Ammon's horn (tissue), 1 donor: ENCODE measurements around the gene FGGY.
"Not testable (repeated sequence)": the region's sequence is repeated elsewhere in the genome, so short reads cannot be mapped to it uniquely, and the experiment has no call there.

Source experiments
- DNase-seq: peaks from one replicate; pipeline ENCODE4 v3.0.0-alpha.2; 2016; ENCODE audit warnings: low spot score

The FGGY gene

DNA sequence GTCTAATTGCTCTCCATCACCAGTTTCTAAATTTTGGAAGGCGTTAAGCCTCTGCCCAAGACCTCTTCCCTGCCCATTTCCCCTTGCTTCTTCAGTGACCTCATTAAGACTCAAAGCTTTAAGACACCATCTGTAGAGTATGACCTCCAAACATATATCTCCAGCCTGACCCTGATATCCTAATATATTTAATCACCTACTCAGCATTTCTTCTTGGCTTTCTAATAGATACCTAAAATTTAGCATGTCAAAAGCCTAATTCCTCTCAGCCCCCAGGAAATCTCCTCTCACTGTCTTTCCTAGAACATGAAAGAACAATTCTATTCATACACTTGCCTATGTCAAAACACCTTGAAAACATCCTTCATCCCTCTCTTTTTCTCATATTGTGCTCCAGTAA, 282.3 kb downstream of the FGGY start:
- no peak for DNase-seq

DNA sequence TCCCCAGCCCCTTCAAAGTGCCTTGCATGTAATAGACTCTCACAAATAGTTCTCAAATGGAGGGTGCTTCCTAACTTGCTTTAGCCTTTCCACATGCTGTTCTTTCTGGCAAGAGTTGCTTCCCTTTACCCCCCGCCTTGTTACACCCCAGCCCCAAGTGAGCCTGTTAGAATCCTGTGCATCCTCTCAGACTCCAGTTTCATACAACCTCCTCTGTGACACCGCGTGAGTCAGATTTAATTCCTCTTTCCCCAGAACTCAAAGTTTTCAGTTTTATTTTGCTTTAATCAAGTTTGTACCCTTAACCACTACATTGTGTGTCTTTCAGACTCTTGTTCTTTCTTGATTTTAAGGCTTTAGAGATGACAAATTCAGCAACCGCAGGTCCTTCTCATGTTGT, 283.4 kb downstream of the FGGY start:
- peak; percentile 22 for DNase-seq

DNA sequence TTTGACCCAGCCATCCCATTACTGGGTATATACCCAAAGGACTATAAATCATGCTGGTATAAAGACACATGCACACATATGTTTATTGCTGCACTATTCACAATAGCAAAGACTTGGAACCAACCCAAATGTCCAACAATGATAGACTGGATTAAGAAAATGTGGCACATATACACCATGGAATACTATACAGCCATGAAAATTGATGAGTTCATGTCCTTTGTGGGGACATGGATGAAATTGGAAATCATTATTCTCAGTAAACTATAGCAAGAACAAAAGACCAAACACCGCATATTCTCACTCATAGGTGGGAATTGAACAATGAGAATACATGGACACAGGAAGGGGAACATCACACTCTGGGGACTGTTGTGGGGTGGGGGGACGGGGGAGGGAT, 295.5 kb downstream of the FGGY start:
- DNase-seq, result not testable (repeated sequence)

DNA sequence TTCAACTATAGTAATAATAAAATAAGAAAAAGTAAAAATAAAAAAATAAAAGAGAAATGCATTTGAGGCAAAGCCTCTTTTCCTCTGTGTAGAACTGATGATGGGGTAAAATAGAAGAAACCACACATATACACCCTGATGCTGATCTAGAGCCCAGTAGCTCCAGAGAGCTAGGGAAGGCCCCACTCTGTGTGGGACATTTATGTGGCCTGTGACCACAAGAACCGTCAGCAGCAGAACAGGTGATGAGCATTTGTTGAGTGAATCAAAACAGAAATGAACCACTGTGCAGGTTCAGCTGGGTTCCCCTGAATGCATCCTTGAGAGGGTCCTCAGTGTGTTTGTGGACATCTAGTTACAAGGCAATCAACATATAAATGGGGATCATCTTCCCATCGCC, 296.0 kb downstream of the FGGY start:
- no peak for DNase-seq

DNA sequence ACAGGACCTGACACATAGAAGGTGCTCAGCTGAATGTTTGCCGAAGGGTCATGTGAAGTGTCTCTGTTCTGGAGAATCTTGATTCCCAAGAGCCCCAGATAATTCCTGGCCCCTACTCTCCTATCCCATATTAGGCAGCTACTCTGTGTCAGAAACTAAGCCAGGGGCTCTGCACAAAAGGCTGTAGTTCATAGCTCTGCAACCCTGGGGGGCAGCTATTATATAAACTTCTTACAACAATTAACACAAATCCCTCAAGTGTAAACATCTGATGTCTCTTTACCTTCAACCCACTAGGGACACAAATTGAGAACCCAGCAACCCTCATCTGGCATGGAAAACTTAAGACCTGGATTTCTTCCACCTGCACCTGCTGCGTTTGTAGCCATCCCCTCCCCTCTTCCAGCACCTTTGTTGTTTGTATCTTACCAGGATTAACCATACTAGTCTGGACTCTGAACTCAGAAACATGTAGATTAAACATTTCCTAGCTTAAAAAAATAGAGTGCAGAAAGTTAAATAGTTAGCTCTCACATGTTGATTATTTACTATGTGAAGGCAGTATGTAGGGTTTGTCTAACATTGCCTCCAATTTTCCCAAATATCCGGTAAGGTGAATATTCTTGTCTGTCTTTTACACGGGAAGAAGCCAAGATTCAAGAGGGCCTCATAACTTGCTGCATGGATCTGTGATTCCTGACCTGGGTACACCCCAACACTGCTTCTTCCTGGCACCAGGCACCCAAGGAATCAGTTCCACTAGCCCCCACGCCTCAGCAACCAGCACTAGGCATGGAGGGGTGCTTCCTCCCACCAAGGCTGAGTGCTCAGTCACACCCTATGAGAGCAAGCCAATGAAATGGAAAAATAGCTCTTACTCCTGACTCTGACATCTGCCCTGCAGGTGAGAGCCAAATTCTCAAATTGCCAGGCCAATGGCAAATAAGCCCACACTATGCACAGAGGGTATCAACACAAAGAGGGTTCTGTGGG, 297.2 kb downstream of the FGGY start:
- DNase-seq, result no peak

DNA sequence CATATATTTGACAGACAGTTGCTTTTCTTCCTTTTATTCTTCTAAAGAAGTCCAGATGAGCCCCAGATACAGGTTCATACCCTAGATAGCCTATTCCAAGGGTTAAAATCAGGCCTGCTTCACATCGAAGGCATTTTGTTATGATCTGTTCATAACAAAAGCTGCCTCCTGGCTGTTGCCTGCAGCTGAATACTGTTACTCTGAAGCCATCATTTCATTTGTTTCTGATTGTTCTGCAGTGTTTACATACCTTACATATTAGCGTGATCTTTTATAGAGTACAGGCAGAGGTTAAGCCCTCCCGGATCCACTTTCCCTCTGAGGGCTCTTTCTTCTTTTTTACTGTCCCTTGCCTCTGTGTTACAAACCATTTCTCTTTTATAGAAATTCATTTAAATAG, 298.9 kb downstream of the FGGY start:
- DNase-seq, result no peak

DNA sequence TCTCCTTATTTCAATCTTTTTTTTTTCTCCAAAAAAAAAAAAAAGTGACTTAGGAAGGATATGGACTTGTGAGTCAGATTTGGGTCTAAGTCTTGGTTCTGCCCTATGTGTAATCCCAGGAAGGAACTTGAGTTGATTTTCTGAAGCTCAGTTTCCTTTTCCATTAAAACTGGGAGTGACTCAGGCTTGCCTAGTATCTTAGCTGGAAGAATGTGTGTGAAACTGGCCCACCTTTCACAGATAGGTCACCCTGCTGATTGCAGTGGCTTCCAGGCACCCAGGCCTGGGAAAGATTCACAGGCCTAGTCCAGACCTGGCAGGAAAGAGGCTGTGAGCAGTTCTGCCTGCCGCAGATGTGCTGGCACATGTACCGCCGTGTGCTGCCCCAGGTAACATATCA, 299.5 kb downstream of the FGGY start:
- DNase-seq, result no peak

DNA sequence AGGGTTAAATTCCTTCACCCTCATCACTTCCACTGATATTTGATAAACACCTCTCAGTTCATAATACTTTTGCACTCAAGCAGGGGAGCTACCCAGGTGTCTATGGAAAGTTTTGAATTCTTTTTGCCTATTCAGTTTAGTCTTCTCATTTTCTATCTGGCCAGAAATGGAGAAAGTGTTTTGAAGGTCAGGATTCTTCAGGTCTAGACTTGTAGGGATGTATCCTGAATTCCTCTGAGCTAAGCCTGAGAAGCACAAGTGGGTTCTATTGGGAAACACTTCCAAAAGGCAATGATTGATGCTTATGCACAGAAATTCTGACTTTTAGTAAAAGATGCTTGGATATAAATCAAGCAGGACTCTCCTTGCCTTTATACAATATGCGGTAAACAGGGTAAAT, 300.1 kb downstream of the FGGY start:
- no peak for DNase-seq

DNA sequence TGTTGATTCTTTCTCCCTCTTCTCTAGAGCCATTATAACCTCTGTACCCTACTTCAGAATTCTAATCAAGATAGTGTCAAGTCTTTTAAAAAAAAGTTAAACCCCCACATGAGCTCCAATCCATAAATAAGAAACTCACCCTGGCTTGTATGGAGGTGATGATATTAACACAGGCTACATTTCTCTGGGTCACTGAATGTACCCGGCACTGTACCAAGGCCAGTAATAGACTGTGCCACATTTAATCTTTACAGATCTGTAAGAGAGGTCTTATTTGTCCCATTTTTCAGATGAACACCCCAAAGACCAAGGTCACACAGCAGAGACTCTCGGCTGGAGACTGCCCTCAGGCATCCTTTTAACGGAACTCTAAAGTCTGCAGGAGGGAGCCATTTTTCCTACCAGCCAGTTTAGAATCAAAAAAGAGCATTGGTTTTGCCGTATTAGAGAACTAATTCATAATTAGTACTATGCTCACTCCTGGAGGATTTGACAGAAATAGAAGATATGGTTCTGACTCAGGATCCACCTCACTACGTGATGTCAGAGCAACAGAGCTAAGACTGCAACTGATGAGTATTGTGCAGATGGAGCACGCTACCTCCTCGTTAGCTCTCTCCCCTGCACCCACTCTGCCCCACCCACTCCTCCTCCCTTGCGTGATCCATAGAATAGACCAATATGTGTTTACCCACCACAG, 300.7 kb downstream of the FGGY start:
- peak; percentile 31 for DNase-seq

DNA sequence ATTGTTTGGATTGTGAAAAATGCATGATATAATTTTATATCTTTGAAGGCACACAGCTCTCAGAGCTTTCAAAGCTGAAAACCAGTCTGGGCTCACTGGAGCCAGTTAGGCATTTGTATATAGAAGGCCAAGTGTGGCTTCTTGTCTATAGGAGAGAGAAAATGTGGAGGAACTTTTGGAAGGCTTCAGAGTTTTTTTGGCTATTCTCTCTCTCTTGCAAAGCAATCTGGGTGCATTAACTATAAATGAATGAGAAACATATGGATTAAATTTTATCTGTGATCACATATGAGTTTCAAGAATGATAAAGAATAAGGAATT, 301.2 kb downstream of the FGGY start:
- no peak for DNase-seq

DNA sequence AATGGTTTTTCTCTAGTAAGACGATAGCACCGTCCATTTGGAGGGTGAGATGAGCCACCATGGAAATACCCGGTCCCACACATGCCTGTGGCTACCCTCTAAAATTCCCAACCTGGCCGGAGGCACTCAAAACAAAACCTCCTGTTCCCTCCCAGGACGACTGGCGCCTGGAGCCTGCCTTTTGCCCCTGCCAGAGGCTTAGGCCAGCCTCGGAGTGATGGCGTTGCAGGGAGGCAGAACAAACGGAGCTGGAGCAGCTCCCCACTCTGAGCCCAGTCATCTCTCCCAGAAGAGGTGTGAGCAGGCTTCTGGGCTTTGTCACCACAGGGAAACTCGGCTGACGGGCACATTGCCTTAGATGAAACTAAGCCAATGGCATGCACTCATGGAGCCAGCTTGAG, 304.1 kb downstream of the FGGY start:
- DNase-seq, result peak; percentile 32

DNA sequence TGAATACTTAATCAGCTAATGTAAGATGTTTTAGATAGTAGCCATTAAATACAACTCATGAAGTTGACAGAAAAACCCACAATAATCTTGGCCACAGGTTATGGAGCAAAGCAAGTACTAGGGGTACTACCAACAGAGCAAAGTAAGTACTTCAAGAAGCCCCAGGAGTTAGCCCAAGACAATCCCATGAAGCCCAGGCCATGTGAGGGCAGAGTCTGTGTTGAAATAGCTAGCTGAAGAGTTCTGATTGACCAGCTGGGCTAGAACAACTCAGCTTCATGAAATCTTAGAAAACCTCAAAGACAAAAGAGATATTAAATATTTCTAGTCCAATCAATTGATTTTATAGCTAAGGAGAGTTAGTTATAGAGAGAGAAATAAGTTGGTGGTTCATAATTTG, 304.9 kb downstream of the FGGY start:
- no peak for DNase-seq

DNA sequence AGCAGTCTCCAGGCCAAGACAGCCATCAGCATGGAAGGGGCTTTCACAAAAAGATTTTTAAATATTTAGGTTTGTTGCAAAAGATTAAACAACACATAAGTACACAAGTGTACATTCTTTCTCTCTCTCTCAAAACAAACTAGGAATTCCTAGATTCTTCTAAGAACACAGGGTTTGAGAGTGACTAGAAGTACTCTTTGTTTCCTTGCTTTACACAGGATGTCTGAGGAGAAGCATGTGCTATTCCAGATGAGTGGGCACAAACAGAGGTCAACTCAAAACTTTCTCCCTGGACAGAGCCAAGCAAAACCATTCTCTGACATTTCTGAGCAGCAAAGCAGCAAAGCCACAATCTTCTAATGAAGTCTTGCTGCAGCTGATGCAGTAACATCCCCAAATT, 307.3 kb downstream of the FGGY start:
- peak; percentile 34 for DNase-seq

DNA sequence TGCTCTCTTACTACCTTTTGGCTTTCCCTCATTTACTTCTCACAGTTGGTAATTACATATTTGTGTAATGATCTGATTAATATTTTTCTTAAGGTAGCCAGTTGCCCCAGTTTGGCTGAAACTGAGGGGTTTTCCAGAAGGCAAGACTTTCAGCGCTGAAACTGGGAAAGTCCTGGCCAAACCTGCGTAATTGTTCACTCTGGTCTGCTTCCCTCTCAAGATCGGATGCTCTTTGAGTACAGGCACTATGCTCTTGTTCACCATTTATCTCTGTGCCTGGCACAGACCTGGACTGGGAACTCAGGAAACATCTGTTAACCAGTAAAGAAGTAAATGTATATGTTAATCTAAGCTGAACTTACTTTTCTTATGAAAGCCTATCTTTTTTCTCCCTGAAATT, 308.3 kb downstream of the FGGY start:
- DNase-seq, result no peak

DNA sequence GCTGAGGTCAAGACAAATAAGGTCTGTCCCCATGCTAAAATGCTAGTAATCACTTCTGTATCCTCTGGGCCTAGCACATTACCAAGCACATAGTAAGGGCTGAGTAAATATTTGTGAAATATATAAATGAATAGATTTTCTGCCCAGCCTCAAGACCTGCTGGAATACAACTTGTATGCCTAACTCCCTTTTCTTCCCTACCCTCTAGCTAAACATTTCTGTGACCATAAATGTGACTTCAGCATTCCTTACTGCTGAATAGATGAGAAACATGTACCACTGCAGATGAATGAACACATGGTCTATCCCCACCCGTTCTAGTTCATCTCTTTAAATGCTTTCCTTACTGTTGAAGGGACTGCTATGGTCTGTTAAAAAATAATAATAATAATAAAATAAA, 308.9 kb downstream of the FGGY start:
- DNase-seq, result no peak

DNA sequence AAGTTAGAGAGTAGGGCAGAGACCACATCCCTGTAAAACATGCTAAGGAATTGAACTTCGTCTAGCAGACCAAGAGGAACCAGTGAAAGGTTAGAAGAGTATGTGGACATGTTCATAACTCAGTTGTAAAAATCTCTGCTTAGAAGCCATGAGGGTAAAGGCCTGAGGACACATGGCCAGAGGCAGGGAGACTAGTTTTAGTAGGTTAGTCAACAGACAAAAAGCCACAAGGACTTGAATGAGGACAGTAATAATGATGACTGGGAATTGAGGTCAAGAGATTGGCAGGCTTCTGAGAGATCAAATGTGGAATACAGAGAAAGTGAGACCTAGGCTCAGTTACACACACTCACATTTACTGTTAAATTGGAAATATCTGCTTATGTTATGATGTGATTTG, 312.4 kb downstream of the FGGY start:
- no peak for DNase-seq

DNA sequence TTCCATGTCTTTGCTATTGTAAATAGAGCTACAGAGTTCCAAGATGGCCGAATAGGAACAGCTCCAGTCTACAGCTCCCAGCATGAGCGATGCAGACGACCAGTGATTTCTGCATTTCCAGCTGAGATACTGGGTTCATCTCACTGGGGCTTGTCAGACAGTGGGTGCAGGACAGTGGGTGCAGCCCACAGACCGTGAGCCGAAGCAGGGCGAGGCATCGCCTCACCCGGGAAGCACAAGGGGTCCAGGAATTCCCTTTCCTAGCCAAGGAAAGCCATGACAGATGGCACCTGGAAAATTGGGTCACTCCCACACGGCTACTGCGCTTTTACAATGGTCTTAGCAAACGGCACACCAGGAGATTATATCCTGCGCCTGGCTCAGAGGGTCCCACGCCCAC, 313.6 kb downstream of the FGGY start:
- not testable (repeated sequence) for DNase-seq

DNA sequence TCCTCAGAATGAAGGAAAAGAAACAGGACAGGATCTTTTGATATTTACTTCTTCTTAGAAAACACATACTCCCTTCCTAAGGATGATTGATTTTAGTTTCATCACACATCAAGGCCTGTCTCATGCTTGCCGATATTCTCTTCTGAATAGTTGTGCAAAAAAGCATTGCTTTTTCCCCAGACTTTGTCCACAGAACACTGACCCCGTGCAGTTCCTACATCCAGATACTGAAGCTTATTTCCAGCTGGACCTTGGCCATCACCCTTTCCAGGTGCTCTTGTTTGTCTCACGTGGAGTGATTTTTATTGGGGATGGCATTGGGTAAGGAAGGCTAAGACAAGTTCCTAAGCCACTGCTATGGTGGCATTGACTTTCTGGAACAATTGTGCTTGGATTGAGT, 320.5 kb downstream of the FGGY start:
- DNase-seq, result no peak

DNA sequence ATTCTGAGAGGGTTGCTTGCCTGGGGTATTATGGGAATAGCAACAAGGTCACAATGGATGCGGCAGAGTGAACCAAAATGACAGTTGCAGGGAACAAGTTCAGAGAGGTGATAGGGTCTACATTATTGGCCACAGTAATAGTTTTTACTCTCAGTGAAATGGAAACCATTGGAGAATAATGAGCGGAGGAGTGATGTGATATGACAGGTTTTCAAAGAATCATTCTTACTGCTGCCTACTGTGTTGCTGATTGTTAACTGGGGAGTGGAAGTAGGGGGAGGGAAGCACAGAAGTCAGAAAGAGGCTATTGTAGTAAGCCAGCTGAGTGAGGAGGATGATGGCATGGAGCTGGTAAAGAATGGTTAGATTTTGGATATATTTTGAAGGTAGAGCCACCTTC, 322.7 kb downstream of the FGGY start:
- DNase-seq, result no peak

DNA sequence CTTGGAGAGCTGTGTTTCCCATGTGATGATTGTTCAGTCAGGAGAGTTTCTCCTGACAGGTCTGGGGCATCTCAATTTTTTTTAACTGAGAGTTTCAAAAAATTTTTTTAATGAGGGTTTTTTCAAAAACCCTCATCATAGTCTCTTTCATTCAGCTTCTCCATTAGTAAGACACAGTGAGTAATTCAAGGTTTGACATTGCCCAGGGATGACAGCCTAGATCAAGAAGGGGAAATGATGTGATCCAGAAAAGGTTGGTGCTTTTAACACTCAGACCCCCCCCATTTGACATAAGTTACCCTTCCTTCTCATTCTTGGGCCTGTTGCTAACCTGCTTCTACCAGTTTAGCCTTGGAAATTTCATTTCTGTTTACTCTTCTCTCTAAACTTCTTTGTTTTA, 328.5 kb downstream of the FGGY start:
- no peak for DNase-seq

DNA sequence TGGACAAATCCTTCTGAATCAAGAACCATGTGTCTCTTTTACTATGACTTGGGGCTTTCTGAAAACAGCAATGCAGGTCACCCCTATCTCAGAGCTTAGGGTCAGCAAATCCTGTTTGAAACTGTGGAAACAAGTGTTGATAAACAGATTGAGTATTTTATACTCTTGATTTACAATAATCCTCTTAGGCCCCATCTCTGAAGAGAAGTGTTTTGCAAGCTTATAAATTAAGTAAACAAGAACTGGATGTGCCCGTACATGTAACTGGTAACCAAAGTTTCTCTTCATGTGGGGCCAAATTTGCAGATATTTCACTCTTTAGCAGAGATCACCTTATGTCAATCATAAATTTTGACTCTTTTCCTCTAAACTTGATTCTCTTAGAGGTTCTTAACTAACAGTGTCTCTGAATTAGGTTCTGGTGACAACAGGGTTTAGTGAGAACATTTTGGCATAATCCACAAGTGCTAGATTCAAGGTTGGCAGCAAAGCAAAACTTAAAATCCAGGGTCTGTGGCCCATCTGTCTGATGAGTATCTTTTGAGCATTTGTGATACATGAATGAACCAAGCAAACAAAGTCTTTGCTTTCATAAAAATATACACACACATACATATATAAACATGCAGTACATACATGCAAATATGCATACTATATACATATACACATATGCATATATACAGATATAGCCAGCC, 334.8 kb downstream of the FGGY start:
- DNase-seq, result no peak

DNA sequence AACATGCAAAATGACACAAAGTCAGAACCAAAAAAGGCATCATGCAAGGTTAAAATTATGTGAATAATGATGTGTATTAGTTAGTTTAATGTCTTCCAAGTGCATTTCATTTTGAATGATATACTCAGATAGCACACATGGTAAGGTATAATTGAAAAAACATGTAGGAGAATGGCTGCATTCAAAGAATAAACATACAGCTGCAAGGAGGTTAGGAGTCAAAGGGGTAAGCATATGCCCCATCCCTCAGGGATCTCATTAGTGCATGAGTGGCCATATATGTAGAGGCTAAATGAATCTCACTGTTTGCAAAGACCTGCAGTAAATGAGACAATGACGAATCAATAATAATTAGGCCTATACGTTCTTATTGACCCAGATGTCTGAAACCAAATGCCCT, 338.2 kb downstream of the FGGY start:
- DNase-seq, result no peak

DNA sequence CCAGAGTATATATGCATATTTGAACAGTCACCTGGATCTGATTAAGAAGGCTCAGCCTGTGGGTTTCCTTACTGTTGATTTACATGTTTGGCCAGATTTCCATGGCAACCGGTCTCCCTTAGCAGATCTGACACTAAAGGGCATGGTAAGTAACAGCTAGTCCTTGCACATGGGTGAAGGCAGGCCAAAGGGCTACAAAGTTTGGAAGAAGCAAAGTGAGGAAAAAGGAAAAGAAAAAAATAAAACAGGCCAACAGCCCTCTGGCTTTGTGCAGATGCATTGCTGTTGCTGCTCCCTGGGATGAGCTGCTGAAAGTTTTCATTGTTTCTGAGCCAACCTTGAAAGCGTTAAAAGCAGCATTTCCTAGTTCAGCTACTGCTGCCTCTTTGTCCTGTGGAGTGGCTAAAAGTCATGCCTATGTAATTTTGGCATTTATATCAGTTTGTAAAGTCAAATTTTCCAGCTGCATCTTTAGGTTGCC, 341.4 kb downstream of the FGGY start:
- no peak for DNase-seq
